ENCODE data around the gene ZCCHC12.

GRCh38 chrX:118795528-118796280 is 27.9 kb upstream of the ZCCHC12 start:
- TF ChIP-seq, protein P1, sequence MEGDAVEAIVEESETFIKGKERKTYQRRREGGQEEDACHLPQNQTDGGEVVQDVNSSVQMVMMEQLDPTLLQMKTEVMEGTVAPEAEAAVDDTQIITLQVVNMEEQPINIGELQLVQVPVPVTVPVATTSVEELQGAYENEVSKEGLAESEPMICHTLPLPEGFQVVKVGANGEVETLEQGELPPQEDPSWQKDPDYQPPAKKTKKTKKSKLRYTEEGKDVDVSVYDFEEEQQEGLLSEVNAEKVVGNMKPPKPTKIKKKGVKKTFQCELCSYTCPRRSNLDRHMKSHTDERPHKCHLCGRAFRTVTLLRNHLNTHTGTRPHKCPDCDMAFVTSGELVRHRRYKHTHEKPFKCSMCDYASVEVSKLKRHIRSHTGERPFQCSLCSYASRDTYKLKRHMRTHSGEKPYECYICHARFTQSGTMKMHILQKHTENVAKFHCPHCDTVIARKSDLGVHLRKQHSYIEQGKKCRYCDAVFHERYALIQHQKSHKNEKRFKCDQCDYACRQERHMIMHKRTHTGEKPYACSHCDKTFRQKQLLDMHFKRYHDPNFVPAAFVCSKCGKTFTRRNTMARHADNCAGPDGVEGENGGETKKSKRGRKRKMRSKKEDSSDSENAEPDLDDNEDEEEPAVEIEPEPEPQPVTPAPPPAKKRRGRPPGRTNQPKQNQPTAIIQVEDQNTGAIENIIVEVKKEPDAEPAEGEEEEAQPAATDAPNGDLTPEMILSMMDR (IDR thresholded peaks at IDR 0.05; ENCODE audit: borderline replicate concordance, extremely low read depth, low read length, poor library complexity, severe bottlenecking) = no peak
- TF ChIP-seq EZH2 (IDR thresholded peaks at IDR 0.05; ENCODE audit: borderline replicate concordance, low read depth, low read length, severe bottlenecking) = no peak
